SU-DHL-6 (cell line): ENCODE results near the gene WDR35.

Experiments used
- CTCF ChIP-seq: fragments of 200-600 bp; sonication (generic); IDR thresholded peaks from one replicate; pipeline ENCODE4 v1.5.1; 2017; ENCODE audit warnings: antibody characterized with exemption, mild to moderate bottlenecking, low read length, moderate library complexity; ENCODE audit not compliant: insufficient read depth, poor library complexity, severe bottlenecking
- EZH2phosphoT487 ChIP-seq: fragments of 200-600 bp; sonication (generic), shearing (Covaris generic); conservative IDR thresholded peaks from 2 replicates; pipeline ENCODE4 v1.6.1; 2018; ENCODE audit warnings: mild to moderate bottlenecking, antibody characterized with exemption, low read length, moderate library complexity, mixed read lengths

GRCh38 chr2:19872302-19872701 is 117.6 kb downstream of the WDR35 start:
- TF ChIP-seq CTCF = no peak
- TF ChIP-seq EZH2phosphoT487 = no peak
